Immature natural killer cell (primary cell): ENCODE measurements around the gene SPECC1. TPM values are rescaled to one million over a fixed set of nuclear protein-coding genes. Genes with fewer than 3 reads are reported as not detected.

ENCODE experiments used
- polyA plus RNA-seq, 3 donors: library from polyadenylated mRNA; unstranded; fragments of 300-500 nt; fragmentation: Illumina TruSeq; gene quantifications; one replicate each; pipeline ENCODE4 v1.2.3, GENCODE V29; 2021

The SPECC1 gene
- polyA plus RNA-seq, 3 donors from 2014 or later = 6.0 to 43.3 (median 25.5) TPM

Other genes starting within 250 kb of the SPECC1 start
- 10 to 100 TPM in 2 of 3 donors, 1 to 10 TPM in 1; 6.5 to 13.4 (median 10.6) TPM for gene ULK2, start 141.4 kb upstream of the SPECC1 start, polyA plus RNA-seq
- gene AKAP10, start 31.5 kb upstream of the SPECC1 start, polyA plus RNA-seq = 10 to 100 TPM in 2 of 3 donors, 1 to 10 TPM in 1; 9.9 to 21.6 (median 14.7) TPM